HG02571 (cell line): ENCODE results near the gene ADAP1.

Experiments used
- ATAC-seq: cut with Tn5 transposase; IDR thresholded peaks from one replicate; pipeline ENCODE4 v1.9.1; 2021; ENCODE audit warnings: mild to moderate bottlenecking, moderate library complexity; ENCODE audit not compliant: unreplicated experiment

Gene ADAP1

DNA sequence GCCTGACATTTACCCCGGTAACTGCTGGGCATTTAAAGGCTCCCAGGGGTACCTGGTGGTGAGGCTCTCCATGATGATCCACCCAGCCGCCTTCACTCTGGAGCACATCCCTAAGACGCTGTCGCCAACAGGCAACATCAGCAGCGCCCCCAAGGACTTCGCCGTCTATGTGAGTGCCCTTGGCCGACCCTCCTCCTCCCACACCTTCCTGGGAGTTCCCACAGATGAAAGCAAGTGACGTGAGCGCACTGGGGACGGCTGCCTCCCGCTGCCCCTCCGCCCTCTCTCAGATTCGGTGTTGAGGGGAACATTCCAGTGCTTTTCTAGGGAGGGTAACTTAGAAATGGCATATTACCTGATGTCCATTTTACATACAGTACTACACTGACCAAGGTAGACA is 85.1 kb downstream of the ADAP1 start:
- no peak for ATAC-seq

GRCh38 chr7:868189-868486 is 86.3 kb downstream of the ADAP1 start:
- ATAC-seq = no peak

DNA sequence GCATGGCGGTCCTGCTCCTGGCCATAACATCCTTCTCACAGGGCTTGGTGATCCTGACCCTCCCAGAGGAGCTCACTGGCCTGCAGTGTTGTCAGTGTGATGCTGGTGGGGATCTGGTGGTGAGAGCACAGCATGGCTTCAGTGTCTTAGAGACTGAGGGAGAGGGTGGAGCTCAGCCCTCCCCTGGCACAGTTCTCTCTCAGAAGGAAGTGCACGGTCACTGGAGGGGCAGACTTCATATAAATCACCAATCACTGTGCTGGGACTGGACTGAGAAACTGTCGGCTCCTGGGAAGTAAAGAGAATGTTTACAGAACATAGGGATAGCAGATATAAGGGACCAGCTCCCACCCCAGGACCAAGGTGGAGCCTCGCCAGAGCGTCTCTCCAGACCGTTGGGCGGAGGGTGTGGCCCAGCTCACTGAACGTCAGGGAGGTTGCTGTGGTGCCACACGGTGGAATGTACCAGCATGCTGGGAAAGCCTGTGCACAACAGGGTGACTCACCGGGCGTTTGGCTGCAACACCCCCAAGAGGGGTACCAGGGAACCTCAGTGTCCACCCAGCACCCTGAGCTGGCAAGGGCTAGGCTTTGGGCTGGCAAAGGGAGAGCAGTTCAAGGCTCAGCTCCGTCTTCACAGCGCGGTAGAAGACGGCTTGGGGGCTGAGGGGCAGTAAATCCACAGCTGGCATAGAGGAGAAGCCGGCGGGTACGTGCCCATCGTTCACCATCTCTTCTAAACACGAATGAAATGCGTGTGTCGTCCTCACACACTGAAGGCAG is 86.9 kb downstream of the ADAP1 start:
- ATAC-seq = no peak

GRCh38 chr7:867001-867405 is 87.5 kb downstream of the ADAP1 start:
- ATAC-seq = no peak

DNA sequence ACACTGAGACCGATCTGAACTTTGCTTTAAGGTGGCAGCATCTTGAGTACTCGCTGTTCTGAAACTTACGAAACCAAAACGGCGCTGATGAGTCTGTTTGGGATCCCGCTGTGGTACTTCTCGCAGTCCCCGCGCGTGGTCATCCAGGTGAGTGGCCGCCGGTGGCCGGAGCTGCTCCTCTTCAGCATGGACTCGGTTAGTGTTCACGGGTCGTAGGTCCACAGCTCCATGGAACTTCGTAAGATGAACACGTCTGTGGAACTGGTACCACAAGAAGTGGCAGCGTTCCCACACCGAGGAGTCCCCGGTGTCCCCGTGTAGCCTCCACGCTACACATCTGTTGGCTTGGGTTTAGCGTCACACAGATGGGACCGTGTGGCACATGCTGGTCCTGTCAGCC is 88.6 kb downstream of the ADAP1 start:
- no peak for ATAC-seq

DNA sequence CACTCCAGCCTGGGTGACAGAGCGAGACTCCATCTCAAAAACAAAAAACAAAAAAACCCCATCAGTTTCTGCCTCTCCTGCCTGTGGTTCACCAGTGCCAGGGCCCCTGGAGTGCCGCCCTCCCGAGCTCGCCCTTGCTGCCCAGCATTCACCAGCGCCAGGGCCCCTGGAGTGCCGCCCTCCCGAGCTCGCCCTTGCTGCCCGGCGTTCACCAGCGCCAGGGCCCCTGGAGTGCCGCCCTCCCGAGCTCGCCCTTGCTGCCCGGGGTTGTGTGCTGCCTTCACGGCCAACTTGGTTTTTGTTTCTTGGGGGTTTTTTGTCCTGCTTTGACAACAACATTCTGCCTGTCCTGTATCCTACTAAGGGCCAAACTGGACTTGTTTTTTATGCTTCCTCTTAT is 91.4 kb downstream of the ADAP1 start:
- no peak for ATAC-seq

DNA sequence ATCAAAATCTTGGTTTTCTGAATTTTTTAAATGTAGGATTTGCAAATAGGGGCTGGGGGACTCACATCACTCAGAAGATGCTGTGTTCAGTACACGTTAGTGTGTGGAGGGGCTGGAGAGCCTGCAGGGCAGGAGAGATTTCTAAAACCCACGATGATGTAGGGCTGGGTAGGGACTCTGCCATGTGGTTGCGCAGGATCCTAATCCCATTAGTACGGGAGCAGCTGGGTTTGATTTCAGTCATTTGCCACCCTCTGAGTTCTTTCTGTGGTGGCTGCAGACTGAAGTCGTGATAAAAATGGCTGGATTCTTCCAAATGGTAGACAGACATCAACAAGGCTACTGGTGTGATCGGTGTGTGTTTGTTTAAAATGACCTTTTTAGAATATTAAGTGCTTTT is 92.3 kb downstream of the ADAP1 start:
- no peak for ATAC-seq

DNA sequence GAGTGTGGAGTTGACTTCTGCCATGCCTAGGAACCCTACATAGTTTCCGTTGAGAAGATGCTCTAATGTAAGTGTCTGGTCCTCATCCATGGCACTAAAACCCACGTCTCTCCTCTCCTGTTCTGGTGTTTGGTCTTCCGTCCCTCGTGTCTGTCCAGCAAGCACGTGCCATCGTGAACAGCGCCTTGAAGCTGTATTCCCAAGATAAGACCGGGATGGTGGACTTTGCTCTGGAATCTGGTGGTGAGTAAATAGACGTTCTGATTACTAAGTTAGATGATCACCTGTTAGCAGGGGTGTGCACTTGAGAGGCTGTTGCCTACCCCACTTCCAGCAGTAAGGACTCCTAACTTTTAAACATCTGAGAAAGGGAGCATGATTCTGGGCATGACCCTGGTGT is 93.3 kb downstream of the ADAP1 start:
- ATAC-seq = no peak

DNA sequence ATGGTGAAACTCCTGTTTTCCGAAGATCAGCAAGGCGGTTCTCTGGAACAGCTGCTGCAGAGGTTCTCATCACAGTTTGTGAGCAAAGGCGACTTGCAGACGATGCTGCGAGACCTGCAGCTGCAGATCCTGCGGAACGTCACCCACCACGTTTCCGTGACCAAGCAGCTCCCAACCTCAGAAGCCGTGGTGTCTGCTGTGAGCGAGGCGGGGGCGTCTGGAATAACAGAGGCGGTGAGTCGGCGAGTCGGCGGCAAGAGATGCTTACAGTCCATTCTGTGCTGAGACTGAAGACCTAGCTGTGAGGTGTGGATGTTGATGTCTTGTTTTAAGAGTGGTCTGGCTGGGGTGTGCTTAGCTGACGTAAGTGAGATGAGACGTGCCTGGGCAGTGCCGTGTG is 94.3 kb downstream of the ADAP1 start:
- no peak for ATAC-seq

GRCh38 chr7:859359-860030 is 95.0 kb downstream of the ADAP1 start:
- ATAC-seq = no peak

DNA sequence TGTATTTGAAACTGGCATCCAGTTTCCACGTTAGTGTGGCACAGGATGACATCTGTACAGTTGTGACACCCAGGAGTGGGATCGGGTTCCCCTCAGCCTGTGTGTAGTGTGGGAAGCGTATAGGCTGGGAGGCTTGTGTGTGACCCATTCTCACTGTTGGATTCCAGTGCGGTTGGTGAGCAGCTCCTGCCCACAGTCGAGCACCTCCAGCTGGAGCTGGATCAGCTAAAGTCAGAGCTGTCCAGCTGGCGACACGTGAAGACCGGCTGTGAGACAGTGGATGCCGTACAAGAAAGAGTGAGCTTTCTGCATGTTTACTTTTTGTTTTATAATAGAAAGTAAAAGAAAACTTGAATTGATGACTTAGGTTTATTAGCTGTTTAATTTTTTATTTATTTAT is 96.8 kb downstream of the ADAP1 start:
- ATAC-seq = no peak

DNA sequence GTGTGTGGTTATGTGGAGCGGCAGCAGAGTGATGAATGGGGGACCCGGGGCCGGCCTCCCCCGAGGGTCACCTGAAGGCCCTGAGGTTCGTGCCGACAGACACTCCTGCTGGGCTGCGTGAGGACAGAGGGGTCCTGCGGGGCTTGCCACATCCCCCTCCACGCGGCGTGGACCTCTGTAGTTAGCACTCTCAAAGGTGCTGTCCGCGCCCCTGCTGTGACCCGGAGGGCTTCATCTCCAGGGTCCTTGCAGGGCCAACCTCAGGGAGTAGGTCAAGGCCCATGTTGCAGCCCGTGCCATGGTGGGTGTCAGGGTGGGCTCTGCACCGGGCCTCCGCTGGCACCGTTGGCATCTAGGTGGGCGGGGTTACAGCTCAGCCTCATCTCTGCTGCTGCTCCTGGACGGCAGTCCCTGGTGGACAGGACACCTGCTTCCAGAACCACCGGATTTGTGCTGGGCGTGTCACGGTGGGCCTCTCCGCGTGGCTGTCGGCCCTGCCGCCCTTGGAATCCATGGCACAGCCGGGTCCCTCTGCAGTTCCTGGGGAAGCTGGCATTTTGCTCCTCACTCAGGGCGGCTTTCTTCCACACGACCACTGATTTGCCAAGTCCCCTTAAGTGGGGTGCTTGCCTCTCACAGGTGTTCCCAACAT is 97.9 kb downstream of the ADAP1 start:
- no peak for ATAC-seq

DNA sequence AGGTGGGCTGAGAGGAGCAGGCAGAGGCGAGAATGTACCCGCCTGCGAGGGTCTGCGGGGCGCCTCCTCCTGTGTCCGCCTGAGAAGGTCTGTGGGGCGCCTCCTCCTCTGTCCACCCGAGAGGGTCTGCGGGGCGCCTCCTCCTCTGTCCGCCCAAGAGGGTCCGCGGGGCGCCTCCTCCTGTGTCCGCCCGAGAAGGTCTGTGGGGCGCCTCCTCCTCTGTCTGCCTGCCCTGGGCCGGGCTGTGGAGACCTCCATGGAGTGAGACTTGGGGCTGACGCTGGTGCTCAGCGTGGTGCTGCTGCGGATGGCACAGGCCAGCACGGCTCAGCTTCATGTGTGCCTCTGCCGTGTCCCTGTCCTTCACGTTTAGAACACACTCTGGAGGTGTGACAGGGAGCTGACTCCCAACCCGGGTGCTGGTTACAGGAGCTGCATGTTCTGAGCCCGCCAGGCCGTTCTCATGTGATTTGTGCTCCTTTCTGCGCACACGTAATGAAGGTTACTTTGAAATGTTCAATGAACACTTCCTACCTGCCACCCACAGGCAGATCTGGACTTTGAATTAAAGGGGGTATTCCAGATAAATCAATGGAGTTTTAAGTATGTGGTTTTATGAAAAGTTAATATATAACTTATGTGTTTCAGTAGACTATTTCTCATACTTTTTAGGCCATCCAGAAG is 98.7 kb downstream of the ADAP1 start:
- no peak for ATAC-seq

DNA sequence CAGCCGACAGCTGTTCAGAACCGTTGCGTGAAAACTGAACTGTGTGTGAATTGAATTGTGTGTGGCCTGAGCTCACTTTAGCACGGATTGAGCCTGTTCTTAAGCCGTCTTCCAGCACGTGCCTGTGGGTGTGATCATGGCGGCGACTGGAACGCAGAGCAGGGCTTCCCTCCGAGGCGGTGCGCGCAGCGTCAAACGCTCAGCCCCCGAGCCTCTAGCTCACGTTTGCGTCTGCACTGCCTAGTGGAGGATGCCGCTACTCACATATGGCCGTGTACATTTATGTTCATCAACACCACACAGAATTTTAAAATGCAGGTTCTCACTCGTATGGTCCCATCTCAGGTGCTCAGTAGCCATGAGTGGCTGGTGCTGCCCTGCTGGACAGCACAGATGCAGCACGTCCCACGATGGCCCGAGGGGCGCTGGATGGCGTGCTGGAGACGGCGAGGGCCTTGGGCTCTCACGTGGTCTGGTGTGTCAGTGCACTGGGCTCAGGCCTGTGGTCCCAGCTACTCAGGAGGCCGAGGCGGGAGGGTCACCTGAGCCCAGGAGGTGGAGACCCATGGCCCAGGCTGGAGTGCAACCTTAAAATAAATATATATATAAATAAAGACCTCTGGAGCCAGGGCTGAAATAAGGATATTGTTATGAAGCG is 100.2 kb downstream of the ADAP1 start:
- no peak for ATAC-seq

DNA sequence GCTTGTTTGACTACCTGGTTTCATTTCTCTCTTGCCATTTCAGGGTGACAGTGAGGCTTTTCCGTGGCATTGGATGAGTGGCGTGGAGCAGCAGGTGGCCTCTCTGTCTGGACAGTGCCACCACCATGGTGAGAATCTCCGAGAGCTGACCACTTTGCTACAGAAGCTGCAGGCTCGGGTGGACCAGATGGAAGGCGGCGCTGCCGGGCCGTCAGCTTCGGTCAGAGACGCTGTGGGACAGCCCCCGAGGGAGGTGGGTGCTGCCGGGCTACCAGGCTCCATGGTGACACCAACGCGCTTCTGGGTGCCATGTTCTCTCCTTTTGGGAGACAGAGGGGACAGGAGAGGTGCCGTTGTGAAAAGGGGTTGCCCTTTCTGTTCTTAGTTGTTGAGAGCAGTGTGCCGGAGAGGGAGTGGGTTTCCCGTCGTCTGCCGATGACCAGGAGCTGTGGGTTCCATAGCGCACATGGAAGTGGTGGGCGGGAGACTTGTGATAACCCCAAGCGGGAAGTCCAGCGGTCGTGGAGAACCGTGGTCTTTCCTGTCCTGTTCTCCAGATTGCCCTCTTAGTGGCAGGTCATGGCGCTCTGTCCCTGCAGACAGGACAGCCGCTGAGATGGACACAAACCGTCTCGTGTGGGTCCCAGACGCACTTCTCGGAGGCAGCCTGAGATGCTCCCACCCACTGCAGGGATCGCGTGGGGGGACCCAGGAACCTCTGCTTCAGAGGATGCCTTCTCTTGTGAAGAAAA is 100.9 kb downstream of the ADAP1 start:
- no peak for ATAC-seq

DNA sequence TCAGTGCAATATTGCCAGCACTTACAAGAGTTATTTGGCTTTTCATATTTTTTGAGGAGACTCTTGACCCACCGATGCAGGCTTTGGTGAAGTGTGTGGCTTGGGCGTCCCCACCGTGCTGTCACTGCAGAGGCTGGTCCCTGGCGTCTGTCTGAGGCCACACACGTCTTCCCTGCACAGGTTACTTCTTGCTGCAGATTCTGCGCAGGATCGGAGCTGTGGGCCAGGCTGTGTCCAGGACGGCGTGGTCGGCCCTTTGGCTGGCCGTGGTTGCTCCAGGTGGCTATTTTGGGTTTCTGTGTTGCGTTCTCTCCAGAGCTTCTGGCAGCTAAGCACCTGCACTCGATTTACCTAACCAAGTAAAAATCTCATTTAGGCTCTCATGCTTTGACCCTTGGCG is 103.3 kb downstream of the ADAP1 start:
- ATAC-seq = no peak

- ATAC-seq = no peak
Measured at GRCh38 chr7:849781-850180, 104.7 kb downstream of the ADAP1 start.

DNA sequence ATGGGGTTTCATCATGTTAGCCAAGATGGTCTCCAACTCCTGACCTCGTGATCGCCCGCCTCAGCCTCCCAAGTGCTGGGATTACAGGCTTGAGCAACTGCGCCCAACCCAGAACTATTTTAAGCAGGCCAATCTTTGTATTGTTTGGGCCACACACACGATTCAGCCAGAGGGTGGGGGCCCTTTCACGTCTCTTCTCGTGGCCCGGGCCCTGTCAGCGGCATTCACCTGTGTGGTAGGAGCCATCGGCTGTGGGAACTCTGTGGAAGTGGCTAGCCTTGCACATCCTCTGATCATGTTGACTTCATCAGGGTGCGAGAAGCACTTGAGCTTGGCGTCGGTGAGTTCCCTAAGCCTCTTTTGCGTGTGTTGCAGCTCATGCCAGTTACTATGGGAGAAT is 105.3 kb downstream of the ADAP1 start:
- no peak for ATAC-seq
